ENCODE data around the gene ABHD14A. TPM values are rescaled to one million over a fixed set of nuclear protein-coding genes. Genes with fewer than 3 reads are reported as not detected.

ABHD14A gene
- total RNA-seq, 1 donor from 2014 or later: 0.79 TPM

DNA sequence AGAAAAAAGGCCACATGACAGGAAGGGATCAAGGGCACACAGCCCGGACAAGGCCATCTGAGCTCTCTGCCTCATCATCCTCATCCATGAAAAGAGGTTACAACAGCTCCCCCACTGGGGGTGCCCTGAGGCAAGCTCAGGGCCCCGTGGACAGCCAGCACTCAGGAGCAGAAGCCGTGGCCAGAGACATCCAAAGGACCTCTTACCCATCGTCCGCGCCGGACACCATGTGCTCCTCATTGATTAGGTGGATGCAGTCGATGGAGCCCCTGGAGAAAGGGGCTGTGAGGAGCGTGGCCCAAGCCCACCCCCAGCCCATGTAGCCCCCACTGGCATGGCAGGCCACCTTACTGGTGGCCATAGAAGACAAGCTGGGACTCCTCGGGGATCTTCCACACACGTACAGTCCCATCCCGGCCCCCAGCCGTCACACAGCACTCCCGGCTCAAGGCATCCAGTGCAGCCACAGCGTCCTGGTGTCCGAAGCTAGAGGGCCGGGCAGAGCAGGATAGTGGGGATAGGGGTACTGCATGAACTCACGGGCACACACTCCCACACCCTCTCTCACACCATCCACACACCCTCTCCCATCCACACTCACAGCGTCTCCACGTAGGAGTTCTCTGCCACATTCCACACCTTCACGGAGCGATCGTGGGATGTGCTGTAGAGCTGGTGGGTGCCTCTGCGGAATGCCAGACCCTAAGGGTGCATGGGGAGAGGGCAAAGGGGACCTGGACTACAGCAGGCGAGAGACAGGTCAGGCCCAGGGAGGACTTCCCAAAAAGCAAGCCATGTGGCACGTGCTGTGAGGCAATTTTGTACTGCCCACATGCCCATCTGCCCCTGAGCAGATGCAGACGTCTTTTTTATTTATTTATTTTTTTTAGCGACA lies 39.6 kb upstream of the ABHD14A start:
- TF ChIP-seq, protein P1, sequence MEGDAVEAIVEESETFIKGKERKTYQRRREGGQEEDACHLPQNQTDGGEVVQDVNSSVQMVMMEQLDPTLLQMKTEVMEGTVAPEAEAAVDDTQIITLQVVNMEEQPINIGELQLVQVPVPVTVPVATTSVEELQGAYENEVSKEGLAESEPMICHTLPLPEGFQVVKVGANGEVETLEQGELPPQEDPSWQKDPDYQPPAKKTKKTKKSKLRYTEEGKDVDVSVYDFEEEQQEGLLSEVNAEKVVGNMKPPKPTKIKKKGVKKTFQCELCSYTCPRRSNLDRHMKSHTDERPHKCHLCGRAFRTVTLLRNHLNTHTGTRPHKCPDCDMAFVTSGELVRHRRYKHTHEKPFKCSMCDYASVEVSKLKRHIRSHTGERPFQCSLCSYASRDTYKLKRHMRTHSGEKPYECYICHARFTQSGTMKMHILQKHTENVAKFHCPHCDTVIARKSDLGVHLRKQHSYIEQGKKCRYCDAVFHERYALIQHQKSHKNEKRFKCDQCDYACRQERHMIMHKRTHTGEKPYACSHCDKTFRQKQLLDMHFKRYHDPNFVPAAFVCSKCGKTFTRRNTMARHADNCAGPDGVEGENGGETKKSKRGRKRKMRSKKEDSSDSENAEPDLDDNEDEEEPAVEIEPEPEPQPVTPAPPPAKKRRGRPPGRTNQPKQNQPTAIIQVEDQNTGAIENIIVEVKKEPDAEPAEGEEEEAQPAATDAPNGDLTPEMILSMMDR (IDR thresholded peaks at IDR 0.05; ENCODE audit: insufficient read depth, low read length, severe bottlenecking): no peak
- Histone ChIP-seq H3K36me3 (ENCODE audit: control insufficient read depth, insufficient read depth, low read length) (peaks cover 43% of the 10 kb centered on the region), H3K27me3 (ENCODE audit: control insufficient read depth, insufficient read depth, low read length) (no peaks in the 10 kb centered on the region), H3K4me3 (ENCODE audit: low read depth, low read length) (no peak overlapping the region)
- FAIRE-seq (no peak), DNase-seq (ENCODE audit: low read depth) (no peak)

DNA sequence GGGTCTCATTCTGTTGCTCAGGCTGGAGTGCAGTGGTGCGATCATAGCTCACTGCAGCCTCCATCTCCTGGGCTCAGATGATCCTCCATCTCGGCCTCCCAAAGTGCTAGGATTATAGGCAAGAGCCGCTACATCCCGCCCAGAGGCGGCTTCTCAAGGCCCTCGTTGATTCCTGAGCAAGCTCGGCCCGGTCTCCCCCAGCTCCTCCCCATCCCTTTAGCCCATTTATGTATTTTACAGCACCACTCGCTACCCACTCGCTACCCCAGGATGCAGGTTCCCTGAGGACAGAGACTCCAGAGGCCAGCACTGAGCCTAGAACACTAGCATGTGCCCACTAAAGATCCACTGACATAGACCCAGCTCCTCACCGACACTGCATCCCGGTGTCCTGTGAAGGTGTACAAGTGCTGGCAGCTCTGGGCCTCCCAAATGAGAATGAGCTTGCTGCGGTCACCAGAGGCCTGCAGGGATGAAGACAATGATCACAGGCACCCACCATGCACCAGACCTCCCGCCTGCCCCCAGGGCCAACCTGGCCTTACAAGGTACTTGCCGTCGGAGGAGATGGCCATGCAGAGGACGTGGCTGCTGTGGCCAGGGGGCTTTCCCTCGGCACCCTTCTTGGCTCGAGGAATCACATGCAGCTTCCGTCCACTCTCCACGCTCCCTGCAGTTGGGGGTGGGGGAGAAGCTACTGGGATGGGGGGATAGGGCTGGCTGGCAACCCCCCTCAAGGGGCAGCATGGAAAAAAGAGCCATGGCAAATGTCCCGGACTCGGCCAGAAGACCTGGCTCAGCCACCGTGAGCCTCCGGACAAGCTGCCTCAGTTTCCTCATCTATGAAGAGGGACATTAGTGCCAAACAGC lies 38.7 kb upstream of the ABHD14A start:
- Histone ChIP-seq H3K27me3 (ENCODE audit: control insufficient read depth, insufficient read depth, low read length) (no peaks in the 10 kb centered on the region), H3K4me3 (ENCODE audit: low read depth, low read length) (no peak overlapping the region), H3K36me3 (ENCODE audit: control insufficient read depth, insufficient read depth, low read length) (peaks cover 43% of the 10 kb centered on the region)
- no peak for FAIRE-seq
- TF ChIP-seq, protein P1 (IDR thresholded peaks at IDR 0.05; ENCODE audit: insufficient read depth, low read length, severe bottlenecking): no peak
- no peak for DNase-seq (ENCODE audit: low read depth)

DNA sequence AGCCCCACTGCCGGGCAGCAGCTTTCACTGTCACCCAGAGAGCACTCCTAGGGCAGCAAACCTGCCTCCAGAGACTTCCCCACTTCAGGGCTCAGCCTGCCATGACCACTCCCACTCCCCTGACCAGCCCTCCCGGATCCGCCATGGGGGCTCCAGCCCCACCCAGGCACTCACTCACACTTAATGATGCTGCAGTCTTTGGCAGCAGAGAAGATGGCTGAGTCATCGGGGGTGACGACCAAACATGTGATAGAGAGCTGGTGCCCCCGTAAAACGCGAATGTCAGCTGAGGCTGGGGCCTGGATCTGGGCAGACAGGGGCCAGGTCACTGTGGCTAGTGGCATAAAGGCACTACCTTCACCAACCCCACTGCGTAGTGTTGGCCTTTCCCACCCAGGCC lies 37.9 kb upstream of the ABHD14A start:
- TF ChIP-seq, protein P1 (IDR thresholded peaks at IDR 0.05; ENCODE audit: insufficient read depth, low read length, severe bottlenecking): no peak
- DNase-seq (ENCODE audit: low read depth): no peak
- peak; percentile 7 for FAIRE-seq

DNA sequence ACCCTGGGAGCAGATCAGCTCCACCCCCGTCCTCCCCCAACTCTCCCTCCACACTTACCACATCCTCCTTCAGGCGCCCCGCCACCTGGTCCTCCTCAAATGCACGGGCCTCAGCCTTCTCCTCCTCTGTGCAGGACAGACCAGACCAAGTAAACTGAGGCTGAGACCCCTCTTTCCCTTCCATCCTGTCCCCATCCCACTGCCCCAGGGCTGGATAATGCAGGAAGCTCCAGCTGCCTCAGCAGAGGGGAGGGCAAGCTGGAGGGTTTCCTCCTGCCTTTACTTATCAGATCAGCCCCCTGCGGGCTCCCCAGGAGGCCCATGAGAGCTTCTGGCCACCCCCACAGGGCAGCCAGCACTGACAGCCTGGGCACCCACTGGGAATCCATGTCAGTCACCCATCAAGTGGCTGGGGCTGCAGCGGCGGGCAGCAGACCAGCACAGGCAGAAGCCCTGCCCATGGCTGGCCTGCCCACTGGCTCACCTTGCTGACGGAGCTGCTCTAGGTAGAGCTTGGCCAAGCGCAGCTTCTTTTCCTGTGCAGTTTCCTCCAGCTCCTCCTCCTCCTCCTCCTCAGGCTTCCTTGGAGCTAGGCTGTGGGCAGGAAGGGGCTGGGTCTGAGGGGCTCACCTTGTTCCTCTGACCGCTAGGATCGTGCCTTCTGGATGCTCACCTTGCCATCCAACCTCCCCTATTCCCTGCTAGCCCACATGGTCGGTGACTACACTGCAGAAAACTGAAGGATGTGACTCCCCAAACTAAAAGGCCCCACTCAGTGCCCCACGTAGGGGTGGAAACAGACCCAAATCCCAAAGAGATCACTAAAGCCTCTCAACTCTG lies 37.0 kb upstream of the ABHD14A start:
- Histone ChIP-seq H3K4me3 (ENCODE audit: low read depth, low read length) (no peak overlapping the region), H3K27me3 (ENCODE audit: control insufficient read depth, insufficient read depth, low read length) (no peaks in the 10 kb centered on the region), H3K36me3 (ENCODE audit: control insufficient read depth, insufficient read depth, low read length) (peaks cover 43% of the 10 kb centered on the region)
- FAIRE-seq (no peak), DNase-seq (ENCODE audit: low read depth) (no peak)
- TF ChIP-seq, protein P1 (IDR thresholded peaks at IDR 0.05; ENCODE audit: insufficient read depth, low read length, severe bottlenecking): no peak

More for the DNA sequence above, 37.9 kb upstream of the ABHD14A start:
- Histone ChIP-seq H3K27me3 (ENCODE audit: control insufficient read depth, insufficient read depth, low read length) (no peaks in the 10 kb centered on the region), H3K4me3 (ENCODE audit: low read depth, low read length) (no peak overlapping the region), H3K36me3 (ENCODE audit: control insufficient read depth, insufficient read depth, low read length) (peaks cover 43% of the 10 kb centered on the region)

DNA sequence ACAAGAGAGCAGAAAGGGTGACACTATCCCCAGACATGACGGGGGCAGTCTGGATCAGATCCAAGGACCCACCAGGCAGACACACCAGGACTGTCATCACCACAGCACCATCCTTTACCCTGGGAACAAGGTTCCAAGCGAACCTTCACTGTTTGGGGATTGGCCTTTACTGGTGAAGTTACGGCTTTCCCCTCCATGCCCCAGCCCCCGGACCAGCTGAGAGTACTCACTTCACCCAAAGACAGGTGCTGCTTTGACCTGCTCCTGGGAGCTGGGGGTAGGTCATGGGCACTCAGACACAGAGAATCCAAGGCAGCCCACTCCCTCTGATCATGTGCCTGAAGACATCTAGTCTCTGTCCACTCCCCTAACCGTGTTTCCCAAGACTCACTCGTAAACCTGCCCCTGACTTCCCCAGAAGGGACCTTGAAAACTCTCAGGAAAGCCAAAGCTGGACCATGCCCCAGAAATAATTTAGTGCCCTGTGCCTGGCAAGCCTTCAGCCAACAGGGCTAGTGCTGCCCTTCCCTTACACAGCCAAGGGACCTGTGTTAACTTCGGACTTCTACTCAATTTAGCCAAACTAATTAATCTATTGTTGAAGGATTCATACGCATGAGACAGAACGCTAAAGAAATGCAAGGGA lies 36.0 kb upstream of the ABHD14A start:
- DNase-seq (ENCODE audit: low read depth): no peak
- FAIRE-seq: no peak
- H3K36me3 ChIP-seq (ENCODE audit: control insufficient read depth, insufficient read depth, low read length): peaks cover 33% of the 10 kb centered on the region

More for the DNA sequence above, 36.0 kb upstream of the ABHD14A start:
- H3K27me3 ChIP-seq (ENCODE audit: control insufficient read depth, insufficient read depth, low read length): no peaks in the 10 kb centered on the region
- TF ChIP-seq, protein P1 (IDR thresholded peaks at IDR 0.05; ENCODE audit: insufficient read depth, low read length, severe bottlenecking): no peak
- H3K4me3 ChIP-seq (ENCODE audit: low read depth, low read length): no peak overlapping the region
